Neural progenitor cell (in vitro differentiated cells): Measurements from ENCODE around the gene DZIP1.

Experiments
- EZH2 ChIP-seq: fragments of 200-600 bp; sonication (generic); IDR thresholded peaks from 2 replicates; pipeline ENCODE4 v1.6.1; 2017; ENCODE audit warnings: antibody characterized with exemption, mild to moderate bottlenecking, moderate library complexity
- TF ChIP-seq, protein P1 (sequence below): fragments of 200-600 bp; sonication (generic); IDR thresholded peaks from 2 replicates; pipeline ENCODE4 v1.5.1; 2017; ENCODE audit warnings: antibody characterized with exemption, mild to moderate bottlenecking

DNA sequence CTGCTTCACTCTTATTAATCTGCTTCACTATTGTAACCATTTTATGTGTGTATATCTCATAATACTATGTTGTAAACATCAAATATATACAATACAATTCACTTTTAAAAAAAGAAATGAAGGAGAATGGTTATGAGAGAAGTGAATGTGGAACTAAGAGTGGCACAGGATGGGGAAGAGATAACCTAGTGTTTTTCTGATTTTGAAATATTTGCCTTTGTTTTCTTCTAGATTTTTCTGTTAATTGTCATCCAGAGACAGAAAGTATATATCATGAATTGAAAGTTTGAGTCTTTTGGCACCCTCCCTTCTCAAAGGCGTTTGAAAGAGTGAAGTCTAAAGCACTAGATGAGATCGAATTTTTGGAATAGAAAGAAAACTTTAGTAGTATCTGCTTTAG is 35.2 kb upstream of the DZIP1 start:
- TF ChIP-seq EZH2: no peak
- TF ChIP-seq, protein P1, sequence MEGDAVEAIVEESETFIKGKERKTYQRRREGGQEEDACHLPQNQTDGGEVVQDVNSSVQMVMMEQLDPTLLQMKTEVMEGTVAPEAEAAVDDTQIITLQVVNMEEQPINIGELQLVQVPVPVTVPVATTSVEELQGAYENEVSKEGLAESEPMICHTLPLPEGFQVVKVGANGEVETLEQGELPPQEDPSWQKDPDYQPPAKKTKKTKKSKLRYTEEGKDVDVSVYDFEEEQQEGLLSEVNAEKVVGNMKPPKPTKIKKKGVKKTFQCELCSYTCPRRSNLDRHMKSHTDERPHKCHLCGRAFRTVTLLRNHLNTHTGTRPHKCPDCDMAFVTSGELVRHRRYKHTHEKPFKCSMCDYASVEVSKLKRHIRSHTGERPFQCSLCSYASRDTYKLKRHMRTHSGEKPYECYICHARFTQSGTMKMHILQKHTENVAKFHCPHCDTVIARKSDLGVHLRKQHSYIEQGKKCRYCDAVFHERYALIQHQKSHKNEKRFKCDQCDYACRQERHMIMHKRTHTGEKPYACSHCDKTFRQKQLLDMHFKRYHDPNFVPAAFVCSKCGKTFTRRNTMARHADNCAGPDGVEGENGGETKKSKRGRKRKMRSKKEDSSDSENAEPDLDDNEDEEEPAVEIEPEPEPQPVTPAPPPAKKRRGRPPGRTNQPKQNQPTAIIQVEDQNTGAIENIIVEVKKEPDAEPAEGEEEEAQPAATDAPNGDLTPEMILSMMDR: no peak
